ENCODE data around the gene LAYN. TPM values are rescaled to one million over a fixed set of nuclear protein-coding genes. Genes with fewer than 3 reads are reported as not detected.

Gene LAYN
- total RNA-seq, 1 donor from 2014 or later, result 2.8 TPM

- H3K27me3 ChIP-seq (ENCODE audit: low read depth), result no peaks in the 10 kb centered on the region
- no peak overlapping the region for H3K27ac ChIP-seq (replicated peaks)
- DNase-seq, result no peak
- H3K4me1 ChIP-seq, result peaks cover 65% of the 10 kb centered on the region
- no peaks in the 10 kb centered on the region for H3K36me3 ChIP-seq
- no peaks in the 10 kb centered on the region for H3K9me3 ChIP-seq (replicated peaks)
- no peak overlapping the region for H3K4me3 ChIP-seq
- TF ChIP-seq CTCF (IDR thresholded peaks at IDR 0.05; ENCODE audit: borderline replicate concordance), result no peak
- intact Hi-C loops (cut with micrococcal nuclease), result no loop called here
Observed at GRCh38 chr11:111606986-111607385, 66.5 kb downstream of the LAYN start.

- intact Hi-C loops (cut with micrococcal nuclease), result no loop called here
- peaks cover 68% of the 10 kb centered on the region for H3K4me1 ChIP-seq
- no peak for DNase-seq
- no peaks in the 10 kb centered on the region for H3K36me3 ChIP-seq
- no peak for TF ChIP-seq CTCF (IDR thresholded peaks at IDR 0.05; ENCODE audit: borderline replicate concordance)
- no peak overlapping the region for H3K4me3 ChIP-seq
- no peaks in the 10 kb centered on the region for H3K9me3 ChIP-seq (replicated peaks)
- H3K27ac ChIP-seq (replicated peaks), result no peak overlapping the region
- H3K27me3 ChIP-seq (ENCODE audit: low read depth), result no peaks in the 10 kb centered on the region
Observed at GRCh38 chr11:111607751-111608150, 67.2 kb downstream of the LAYN start.

Small RNAs within 50 kb of the gene (microRNA-seq; reads per million reads assigned to microRNA genes)
- gene MIR34B (4.1 reads per million, percentile 8 among the genes with 10 or more reads in this experiment), gene MIR34C (18.4 reads per million, percentile 37 among the genes with 10 or more reads in this experiment)

Other genes starting within 250 kb of the LAYN start
- gene POU2AF3, start 242.2 kb upstream of the LAYN start, total RNA-seq, result 0.38 TPM
- gene POU2AF1, start 161.4 kb upstream of the LAYN start, total RNA-seq, result 0.05 TPM
- not detected for gene BTG4, start 28.3 kb upstream of the LAYN start, total RNA-seq
- gene HOATZ, start 25.9 kb upstream of the LAYN start, total RNA-seq, result not detected
- gene SIK2, start 61.7 kb downstream of the LAYN start, total RNA-seq, result 16.3 TPM
- gene PPP2R1B, start 225.7 kb downstream of the LAYN start, total RNA-seq, result 6.5 TPM

Data from left ventricle myocardium inferior (tissue), 1 donor.